Fibroblast of pulmonary artery (primary cell): ENCODE measurements around the gene FYCO1.
A peak's percentile ranks its signal among the peaks of the same experiment; 100 is the strongest.

Source experiments
- DNase-seq: peaks from one replicate; pipeline ENCODE4 v3.0.0-alpha.2; 2010; ENCODE audit warnings: low read depth
- H3K4me3 ChIP-seq: replicated peaks from 2 replicates; pipeline ENCODE4 v1.5.1; 2011; ENCODE audit warnings: low read depth, mild to moderate bottlenecking, control low read depth, low read length, moderate library complexity
- CTCF ChIP-seq: IDR thresholded peaks from 2 replicates; pipeline ENCODE4 v1.5.1; 2011; ENCODE audit warnings: mild to moderate bottlenecking, control low read depth, low read length, inconsistent platforms; ENCODE audit errors: missing control alignments

FYCO1 gene

DNA sequence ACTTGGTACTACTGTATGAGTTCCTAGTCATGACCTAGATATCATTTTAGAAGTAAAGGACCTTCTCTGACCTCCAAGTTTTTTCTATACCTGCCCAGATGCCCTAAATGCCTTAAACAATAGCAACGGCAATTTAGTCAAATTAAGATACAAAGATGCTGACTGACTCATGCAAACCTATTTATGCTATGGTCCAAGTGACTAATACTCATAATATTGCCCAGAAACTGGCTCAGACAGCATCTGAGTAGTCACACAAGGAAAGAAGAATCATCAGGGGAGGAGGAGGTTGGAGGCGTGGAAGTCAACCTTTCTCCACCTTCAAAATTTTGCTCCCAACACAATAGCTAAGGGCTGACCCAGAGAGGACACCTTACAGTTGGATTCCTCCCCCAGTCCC lies 6.8 kb downstream of the FYCO1 start:
- H3K4me3 ChIP-seq = no peak overlapping the region
- no peak for TF ChIP-seq CTCF
- DNase-seq = peak; percentile 79

DNA sequence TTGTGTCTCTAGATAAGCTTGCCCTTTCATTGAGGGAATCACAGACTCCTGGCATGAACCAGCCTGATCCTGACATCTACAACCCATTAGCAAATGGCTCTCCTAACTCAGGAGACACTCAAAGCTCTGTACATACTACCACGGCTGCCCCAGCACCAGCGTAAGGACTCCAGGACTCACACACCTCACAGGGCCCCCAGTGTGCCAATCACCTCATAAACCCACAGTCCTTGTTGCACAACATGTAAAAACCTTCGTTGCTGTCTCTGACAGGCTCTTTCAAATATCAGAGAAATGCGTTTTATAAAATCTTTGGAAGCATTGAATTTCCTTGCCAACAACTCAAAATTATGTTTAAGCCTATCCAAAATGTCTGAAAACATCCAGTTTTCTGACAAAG lies 7.3 kb downstream of the FYCO1 start:
- no peak overlapping the region for H3K4me3 ChIP-seq
- TF ChIP-seq CTCF = no peak
- DNase-seq = no peak

DNA sequence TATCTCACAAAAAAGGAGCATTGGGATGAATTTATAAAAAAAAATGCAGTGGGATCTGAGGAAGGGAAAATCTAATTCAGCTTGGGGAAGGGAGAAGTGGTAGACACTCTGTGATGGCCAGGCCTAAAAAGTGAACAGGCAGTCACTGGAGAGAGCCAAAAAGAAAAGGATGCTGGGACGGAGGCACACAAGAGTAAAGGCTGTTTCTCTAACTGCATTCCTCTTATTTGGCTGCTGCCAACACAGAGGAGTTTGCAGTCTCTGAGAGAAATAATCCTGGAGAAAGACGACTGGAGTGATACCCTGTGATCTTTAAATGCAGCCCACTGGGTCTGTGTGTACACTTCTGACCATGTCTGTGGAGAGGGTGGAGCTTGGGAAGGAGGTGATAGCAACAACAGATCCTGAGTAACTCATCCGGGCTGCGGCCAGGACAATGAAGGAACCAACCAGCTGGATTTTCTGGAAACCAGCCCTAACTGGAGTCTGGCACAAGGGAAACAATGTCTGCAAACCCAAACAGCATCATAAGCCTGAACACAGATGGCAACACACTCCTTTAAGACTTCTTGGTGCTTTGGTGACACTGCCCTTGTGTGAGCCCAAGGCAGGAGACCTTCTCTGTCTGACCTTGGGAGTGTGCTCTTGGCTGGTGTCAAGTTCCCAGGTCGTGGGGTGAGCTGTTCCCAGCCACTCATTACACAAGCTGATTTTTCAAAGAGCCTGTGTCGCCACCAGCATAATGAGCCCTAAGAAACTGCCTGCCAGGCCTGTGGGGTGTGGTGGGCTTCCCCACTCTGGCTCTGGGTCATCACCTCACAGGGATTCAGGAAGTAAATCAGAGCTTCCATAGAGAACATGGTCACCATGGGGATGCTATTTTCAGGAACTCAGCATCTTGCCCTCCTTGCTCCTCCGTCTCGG lies 8.0 kb downstream of the FYCO1 start:
- TF ChIP-seq CTCF = no peak
- peak; percentile 79 for DNase-seq
- no peak overlapping the region for H3K4me3 ChIP-seq

GRCh38 chr3:45986303-45986982 lies 9.2 kb downstream of the FYCO1 start:
- DNase-seq = peak; percentile 71
- no peak overlapping the region for H3K4me3 ChIP-seq
- TF ChIP-seq CTCF = no peak

DNA sequence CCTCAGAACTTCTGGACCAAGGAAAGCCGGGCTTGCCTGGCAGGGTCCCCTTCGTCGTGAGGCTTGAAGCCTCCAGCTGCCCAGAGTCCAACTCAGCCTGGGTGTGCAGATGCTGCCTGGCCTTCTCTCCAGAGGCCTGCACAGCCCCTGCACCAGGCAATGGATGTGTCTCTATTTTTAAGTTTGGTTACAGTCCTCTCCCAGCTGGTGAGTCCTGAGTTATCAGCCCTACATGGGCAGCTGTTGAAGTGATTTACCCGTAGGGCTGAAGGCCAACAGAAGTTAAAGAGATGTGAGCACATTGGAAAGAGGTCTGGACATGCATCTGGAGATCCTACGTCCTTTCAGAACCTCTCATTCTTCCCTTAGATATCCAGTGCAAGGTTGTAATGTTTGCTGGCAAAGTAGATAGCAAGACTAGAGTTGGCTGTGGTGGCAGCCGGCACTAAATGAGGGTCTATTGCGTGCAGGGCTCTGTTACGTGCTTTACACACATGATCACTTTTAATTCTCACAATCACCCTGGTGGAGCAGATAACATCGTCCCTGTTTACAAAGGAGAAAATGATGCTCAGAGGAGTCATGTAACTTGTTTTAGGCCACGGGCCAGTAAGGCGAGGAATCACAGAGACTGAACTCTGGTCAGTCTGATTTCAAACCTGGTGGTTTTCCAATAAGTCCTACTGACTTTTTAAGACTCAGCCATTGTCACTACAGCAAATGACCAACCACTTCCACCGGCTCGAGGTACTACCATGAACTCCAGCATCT lies 9.9 kb downstream of the FYCO1 start:
- H3K4me3 ChIP-seq = no peak overlapping the region
- no peak for DNase-seq
- no peak for TF ChIP-seq CTCF

DNA sequence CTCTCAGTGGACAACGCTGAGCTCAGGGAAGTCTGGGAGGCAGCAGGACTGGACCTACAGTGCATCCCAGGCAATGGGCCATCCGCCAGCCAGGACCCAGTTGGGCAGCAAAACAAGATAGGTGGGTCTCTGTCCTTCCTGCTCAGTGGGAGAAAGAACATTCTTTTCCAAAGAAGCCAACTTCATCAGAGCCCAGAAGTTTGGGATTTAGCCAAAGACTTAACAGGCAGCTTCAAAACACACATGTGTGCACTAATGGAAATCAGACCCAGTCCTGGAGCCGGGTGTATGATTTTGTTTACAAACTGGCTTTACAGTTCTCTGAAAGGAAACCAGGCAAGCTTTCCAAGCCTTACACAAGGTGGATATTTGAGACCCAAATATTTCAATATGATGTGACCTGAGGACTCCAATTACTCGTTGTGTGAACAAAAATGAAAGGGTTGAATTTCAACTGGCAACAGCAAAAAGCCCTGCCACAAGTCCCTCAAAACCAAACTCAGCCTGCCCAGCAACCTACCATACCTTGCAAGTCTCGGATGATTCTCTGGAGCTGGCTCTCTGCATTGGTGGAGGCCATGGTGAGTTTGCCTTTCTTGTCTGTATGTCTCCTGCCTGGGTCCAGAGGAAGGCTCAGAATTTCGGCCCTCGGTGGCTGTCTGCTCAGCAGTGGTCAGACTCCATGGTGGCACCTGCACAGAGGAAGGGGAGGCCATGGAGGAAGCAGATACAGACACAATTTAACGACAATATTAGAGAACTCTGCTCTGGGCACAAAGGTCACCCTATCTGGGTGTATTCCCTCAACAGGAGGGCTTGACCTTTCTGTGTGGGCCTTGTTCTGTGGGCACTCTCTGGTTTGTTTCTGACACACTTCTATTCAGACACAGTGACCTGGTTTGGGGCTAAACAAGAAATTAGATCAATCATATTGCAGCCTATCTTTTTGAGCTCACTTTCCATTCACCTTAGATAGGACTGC lies 11.0 kb downstream of the FYCO1 start:
- peak; percentile 30 for DNase-seq
- no peak for TF ChIP-seq CTCF
- no peak overlapping the region for H3K4me3 ChIP-seq
